Esophagus muscularis mucosa (tissue), 4 donors: Measurements from ENCODE around the gene TMPRSS4. TPM values are rescaled to one million over a fixed set of nuclear protein-coding genes. Genes with fewer than 3 reads are reported as not detected.

Source experiments
- DNase-seq: peaks from one replicate; pipeline ENCODE4 v3.0.0-alpha.2; 2017; ENCODE audit errors: extremely low spot score
- H3K27ac ChIP-seq, 4 donors: fragments of 200-600 bp; sonication (generic); replicated peaks in 1 of 4; 1 replicate in 3 of 4; 2 replicates in 1 of 4; pipeline ENCODE4 v1.5.1; 2016 to 2019; ENCODE audit warnings: mild to moderate bottlenecking in 1 of 4
- H3K27me3 ChIP-seq, 4 donors: fragments of 200-600 bp; sonication (generic); one replicate each; pipeline versions ENCODE4 v1.5.1 to v1.6.0; 2016 to 2019
- H3K36me3 ChIP-seq, 4 donors: fragments of 200-600 bp; sonication (generic); one replicate each; pipeline ENCODE4 v1.5.1; 2016 to 2019
- H3K4me1 ChIP-seq, 4 donors: fragments of 200-600 bp; sonication (generic); one replicate each; pipeline ENCODE4 v1.5.1; 2016 to 2019
- H3K4me3 ChIP-seq, 4 donors: fragments of 200-600 bp; sonication (generic); 1 replicate in 2 of 4; 2 replicates in 2 of 4; pipeline ENCODE4 v1.5.1; 2016 to 2019; ENCODE audit warnings: mild to moderate bottlenecking in 4 of 4, moderate library complexity in 1 of 4
- H3K9me3 ChIP-seq, 4 donors: fragments of 200-600 bp; sonication (generic); 1 replicate in 3 of 4; 2 replicates in 1 of 4; pipeline ENCODE4 v1.5.1; 2016 to 2019
- EP300 ChIP-seq: sonication (generic); formaldehyde crosslinking; IDR thresholded peaks from one replicate; pipeline ENCODE4 v1.6.1; 2017; ENCODE audit warnings: antibody characterized with exemption
- POLR2A ChIP-seq: fragments of 450-650 bp; IDR thresholded peaks from one replicate; pipeline ENCODE4 v1.6.1; 2017; ENCODE audit warnings: antibody characterized with exemption, moderate library complexity, mild to moderate bottlenecking, low read depth
- POLR2AphosphoS5 ChIP-seq, 2 donors: sonication (generic); formaldehyde crosslinking; IDR thresholded peaks; one replicate each; pipeline ENCODE4 v1.6.1; 2017; ENCODE audit warnings: antibody characterized with exemption in 2 of 2
- WGBS: methylation state at CpG from one replicate; pipeline ENCODE4 v1.1.5; 2018; 5-methylcytosine and 5-hydroxymethylcytosine counted together
- intact Hi-C: fragments of 100-400 bp; cut with DNase I; formaldehyde crosslinking; loops from one replicate; pipeline ENCODE4 v1.15.1; 2023
- total RNA-seq, 4 donors: library from RNA; depleted of rRNA; stranded (reverse); fragments of >200 nt; gene quantifications; one replicate each; pipeline versions ENCODE4 v1.1.0 to v1.2.1, GENCODE V29; 2016
- TF ChIP-seq, protein P1 (sequence below), 3 experiments: fragments of 200-600 bp in 2 of 3; fragments of 450-650 bp in 1 of 3; sonication (generic) in 2 of 3; IDR thresholded peaks; one replicate each; pipeline ENCODE4 v1.5.1; 2017 to 2019; ENCODE audit warnings: antibody characterized with exemption in 3 of 3, mild to moderate bottlenecking in 2 of 3, moderate library complexity in 1 of 3

Gene TMPRSS4
- total RNA-seq, 4 donors from 2014 or later: 0.17 to 0.33 (median 0.26) TPM; not detected in 1

DNA sequence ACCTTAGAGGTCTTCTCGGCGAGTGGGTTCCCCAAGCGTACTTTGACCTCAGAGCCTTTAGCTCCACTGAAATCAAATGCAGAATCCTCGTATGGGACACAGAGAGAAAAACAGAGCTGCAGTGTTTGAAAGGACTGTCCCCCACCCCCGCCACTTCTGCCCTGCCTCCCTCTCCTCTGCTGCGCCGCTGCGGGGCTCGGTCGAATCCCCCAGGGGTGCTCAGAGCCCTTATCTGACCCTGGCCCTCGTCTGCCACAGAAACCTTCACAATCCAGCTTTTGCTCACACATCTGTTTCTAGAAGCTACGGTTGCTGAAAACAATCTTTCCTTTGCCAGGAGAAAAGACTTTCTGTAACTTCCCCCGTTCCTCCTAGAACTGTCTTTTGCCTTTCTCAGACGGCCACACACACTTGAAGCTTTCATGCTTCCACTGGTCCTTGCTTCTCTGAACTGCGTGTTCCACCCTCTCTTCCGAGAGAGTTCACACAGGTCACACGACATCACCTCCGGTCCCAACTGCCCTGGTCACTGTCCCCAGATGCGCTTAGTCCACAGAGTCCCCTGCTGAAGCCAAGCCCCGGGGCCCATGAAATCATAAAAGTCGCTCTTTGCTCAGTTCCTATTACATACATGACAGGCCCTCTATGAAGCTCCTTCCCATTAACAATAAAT lies 6.1 kb downstream of the TMPRSS4 start:
- Histone ChIP-seq H3K36me3 (no peaks in the 10 kb centered on the region), H3K27me3 (peaks cover 0 to 18% (median 0%) of the 10 kb centered on the region in 4 donors), H3K4me3 (no peak overlapping the region), H3K4me1 (peaks cover 9 to 18% (median 16%) of the 10 kb centered on the region in 4 donors), H3K9me3 (peaks cover 0 to 10% (median 3%) of the 10 kb centered on the region in 4 donors), H3K27ac (no peak overlapping the region)
- intact Hi-C loops: no loop called here
- no peak for DNase-seq
- 77% methylated on average over 21 of the region's 21 CpGs for WGBS
- TF ChIP-seq POLR2A (no peak), POLR2AphosphoS5 (IDR thresholded peaks at IDR 0.05) (no peak), EP300 (no peak)
- TF ChIP-seq, protein P1, sequence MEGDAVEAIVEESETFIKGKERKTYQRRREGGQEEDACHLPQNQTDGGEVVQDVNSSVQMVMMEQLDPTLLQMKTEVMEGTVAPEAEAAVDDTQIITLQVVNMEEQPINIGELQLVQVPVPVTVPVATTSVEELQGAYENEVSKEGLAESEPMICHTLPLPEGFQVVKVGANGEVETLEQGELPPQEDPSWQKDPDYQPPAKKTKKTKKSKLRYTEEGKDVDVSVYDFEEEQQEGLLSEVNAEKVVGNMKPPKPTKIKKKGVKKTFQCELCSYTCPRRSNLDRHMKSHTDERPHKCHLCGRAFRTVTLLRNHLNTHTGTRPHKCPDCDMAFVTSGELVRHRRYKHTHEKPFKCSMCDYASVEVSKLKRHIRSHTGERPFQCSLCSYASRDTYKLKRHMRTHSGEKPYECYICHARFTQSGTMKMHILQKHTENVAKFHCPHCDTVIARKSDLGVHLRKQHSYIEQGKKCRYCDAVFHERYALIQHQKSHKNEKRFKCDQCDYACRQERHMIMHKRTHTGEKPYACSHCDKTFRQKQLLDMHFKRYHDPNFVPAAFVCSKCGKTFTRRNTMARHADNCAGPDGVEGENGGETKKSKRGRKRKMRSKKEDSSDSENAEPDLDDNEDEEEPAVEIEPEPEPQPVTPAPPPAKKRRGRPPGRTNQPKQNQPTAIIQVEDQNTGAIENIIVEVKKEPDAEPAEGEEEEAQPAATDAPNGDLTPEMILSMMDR (IDR thresholded peaks at IDR 0.05): no peak

DNA sequence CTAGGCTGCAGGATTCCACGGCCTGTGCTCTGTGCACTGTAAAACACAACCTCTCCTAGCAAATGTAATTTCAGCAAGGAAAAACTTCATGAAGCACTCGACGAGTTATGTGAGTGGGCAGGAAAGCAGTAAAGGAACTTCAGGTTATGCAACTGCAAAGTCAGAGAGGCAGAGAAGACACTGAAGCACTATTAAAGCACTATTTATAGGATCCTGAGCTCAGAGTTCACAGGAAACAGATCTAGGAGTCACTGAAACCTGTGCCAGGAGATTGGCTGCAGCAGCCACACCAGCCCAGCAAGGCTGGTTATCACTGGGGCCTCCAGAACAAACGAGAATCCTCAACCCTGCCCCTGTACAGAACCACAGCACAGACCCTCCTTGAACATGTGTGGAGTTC lies 7.4 kb downstream of the TMPRSS4 start:
- DNase-seq: no peak
- peaks cover 0 to 7% (median 0%) of the 10 kb centered on the region in 4 donors for H3K27me3 ChIP-seq
- no peak overlapping the region for H3K27ac ChIP-seq
- H3K9me3 ChIP-seq: peaks cover 0 to 10% (median 3%) of the 10 kb centered on the region in 4 donors
- H3K4me1 ChIP-seq: peaks cover 9 to 18% (median 16%) of the 10 kb centered on the region in 4 donors
- TF ChIP-seq POLR2A (no peak), EP300 (no peak)
- 17% methylated on average over 4 of the region's 4 CpGs for WGBS
- no peaks in the 10 kb centered on the region for H3K36me3 ChIP-seq
- H3K4me3 ChIP-seq: no peak overlapping the region
- intact Hi-C loops: no loop called here

DNA sequence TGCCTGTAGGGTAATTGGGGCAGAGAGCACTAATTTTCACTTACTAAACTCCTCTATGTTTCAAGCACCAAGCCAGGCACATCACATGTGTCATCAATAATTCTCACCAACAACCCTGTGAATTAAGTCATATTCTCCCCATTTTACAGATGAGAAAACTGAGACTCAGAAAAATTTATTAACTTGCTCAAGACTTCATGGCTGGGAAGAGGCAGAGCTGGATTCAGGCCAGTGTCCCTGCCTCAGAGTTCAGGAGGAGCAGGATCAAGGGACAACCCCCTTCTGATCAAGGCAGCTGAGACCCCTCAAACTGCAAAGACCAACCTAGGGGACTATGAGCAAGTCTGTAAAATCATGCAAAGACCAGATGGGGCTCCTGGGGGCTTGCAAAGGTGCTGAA lies 7.8 kb downstream of the TMPRSS4 start:
- H3K36me3 ChIP-seq: no peaks in the 10 kb centered on the region
- H3K4me3 ChIP-seq: no peak overlapping the region
- peaks cover 0 to 10% (median 3%) of the 10 kb centered on the region in 4 donors for H3K9me3 ChIP-seq
- H3K27ac ChIP-seq: no peak overlapping the region
- peaks cover 0 to 3% (median 0%) of the 10 kb centered on the region in 4 donors for H3K27me3 ChIP-seq
- no peak for TF ChIP-seq POLR2AphosphoS5 (IDR thresholded peaks at IDR 0.05)
- TF ChIP-seq, protein P1 (IDR thresholded peaks at IDR 0.05): no peak
- no peak for TF ChIP-seq POLR2A
- no peak for TF ChIP-seq EP300
- intact Hi-C loops: no loop called here
- peaks cover 9 to 18% (median 16%) of the 10 kb centered on the region in 4 donors for H3K4me1 ChIP-seq
- DNase-seq: no peak

DNA sequence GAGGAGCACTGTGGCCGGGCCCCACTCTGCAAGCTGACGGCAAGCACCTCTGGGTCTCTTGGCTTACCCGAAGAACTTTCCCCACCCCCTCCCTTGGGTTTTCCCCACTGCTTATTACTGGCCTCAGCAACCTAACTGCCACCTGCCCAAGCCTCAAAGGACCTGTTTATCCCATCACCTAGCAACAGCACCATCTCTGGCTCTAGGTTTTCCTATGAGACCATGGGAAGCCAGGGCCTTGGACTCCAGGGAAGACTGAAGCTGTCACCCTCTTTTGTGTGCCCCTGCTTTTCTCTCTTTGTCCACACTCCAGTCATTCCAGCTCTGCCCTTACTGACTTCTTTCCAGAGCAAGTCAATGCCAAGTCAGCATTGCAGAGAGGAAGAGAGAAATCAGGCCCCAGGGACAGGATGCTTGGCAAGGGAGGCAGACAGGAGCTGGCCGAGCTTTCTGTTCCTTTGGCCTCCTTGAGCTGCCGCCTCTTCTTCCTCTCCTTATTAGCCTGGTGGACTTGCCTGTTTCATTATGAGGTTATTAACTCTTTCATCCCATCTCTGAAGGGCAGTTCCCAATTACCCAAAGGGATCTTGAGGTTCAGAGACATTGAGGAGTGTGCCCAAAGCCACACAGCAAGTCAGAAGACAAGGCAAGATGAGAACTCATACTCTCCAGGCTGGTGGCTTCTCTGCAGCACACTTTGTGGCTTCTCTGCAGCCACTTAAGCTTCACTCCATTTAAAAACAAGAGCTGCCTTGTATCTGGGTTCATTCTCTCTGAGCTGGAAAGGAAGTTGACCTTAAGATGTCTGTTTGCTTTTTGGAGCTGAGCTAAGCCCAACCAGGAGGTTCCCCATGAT lies 10.3 kb downstream of the TMPRSS4 start, which contains the start of gene SMIM35:
SMIM35 (minus strand) TSS at position 51 of the 856 bp plus-strand sequence. CDS start 206 bp downstream, outside the sequence.
- 76% methylated on average over 5 of the region's 5 CpGs for WGBS
- Histone ChIP-seq H3K4me1 (peaks cover 9 to 18% (median 16%) of the 10 kb centered on the region in 4 donors), H3K4me3 (no peak within 1 kb of the TSS), H3K36me3 (no peaks in the 10 kb centered on the region), H3K9me3 (peaks cover 0 to 10% (median 3%) of the 10 kb centered on the region in 4 donors), H3K27me3 (peaks cover 0 to 8% (median 0%) of the 10 kb centered on the region in 4 donors), H3K27ac (no peak within 1 kb of the TSS)
- no peak for TF ChIP-seq EP300
- no peak for TF ChIP-seq POLR2AphosphoS5 (IDR thresholded peaks at IDR 0.05)
- no peak for TF ChIP-seq POLR2A
- TF ChIP-seq, protein P1 (IDR thresholded peaks at IDR 0.05): no peak
- intact Hi-C loops: no loop called here
- no peak for DNase-seq

DNA sequence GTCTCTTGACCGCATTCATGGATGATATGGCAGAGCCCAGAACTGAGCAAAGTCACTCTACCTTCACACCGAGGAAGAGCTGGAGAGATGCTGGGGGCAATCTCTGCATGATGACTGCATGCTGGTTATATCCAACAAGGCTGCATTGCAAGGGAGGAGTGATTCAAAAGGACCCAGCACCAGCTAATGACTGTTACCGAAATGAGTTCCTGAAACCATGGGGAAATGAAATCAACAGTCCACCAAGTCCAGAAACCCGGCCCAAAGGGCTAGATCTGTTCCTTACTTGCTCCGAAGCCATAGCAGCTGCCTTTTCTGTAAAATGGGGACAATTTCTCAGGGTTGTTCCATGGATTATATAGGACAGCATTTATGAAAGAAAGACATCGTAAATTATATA lies 11.1 kb downstream of the TMPRSS4 start:
- peaks cover 0 to 10% (median 3%) of the 10 kb centered on the region in 4 donors for H3K9me3 ChIP-seq
- intact Hi-C loops: no loop called here
- H3K36me3 ChIP-seq: no peaks in the 10 kb centered on the region
- no peak for DNase-seq
- H3K27me3 ChIP-seq: peaks cover 0 to 12% (median 0%) of the 10 kb centered on the region in 4 donors
- no peak overlapping the region for H3K4me3 ChIP-seq
- TF ChIP-seq POLR2AphosphoS5 (IDR thresholded peaks at IDR 0.05) (no peak), EP300 (no peak), POLR2A (no peak)
- TF ChIP-seq, protein P1 (IDR thresholded peaks at IDR 0.05): no peak
- 85% methylated on average over 6 of the region's 6 CpGs for WGBS
- H3K4me1 ChIP-seq: peaks cover 6 to 15% (median 15%) of the 10 kb centered on the region in 4 donors
- no peak overlapping the region for H3K27ac ChIP-seq
